DMS53 treated with DMSO at 0.1 percent for 48 hours (cell line): ENCODE results near the gene XRCC6.
"Not testable (repeated sequence)": the region's sequence is repeated elsewhere in the genome, so short reads cannot be mapped to it uniquely, and the experiment has no call there.

Experiments used
- DNase-seq: peaks from one replicate; lab custom pipeline; 2025; ENCODE audit not compliant: unreplicated experiment; lab: John Stamatoyannopoulos, UW

XRCC6 gene

DNA sequence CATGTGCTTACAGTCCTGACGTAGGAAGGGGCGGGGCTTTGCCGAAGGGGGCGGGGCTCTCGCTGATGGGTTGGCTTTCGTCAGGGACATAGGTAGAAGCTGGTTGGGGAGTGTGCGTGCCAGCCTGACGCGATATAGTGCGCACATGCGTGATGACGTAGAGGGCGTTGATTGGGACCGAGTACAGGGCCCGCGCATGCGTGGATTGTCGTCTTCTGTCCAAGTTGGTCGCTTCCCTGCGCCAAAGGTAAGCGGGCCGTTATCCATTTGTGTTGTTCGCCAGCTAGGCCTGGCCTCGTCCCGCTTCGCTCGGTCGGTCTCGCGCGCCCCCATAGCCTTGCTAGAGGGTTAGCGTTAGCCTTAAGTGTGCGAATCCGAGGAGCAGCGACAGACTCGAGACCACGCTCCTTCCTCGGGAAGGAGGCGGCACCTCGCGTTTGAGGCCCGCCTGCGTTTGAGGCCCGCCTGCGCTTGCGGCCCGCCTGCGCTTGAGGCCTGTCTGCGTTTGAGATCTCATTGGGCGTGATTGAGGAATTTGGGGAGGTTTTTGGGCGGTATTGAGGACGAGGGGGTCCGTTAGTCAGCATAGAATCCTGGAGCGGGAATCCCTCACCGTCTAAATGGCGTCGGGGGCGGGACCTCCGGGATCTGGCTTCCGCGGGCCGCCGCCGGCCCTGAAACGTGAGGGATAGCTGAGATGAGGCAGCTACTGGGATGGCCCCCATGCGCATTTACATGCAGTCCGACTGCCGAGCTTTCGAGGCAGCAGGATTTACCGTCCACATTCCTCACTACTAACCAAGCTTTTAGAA, at the start of gene XRCC6:
TSS of gene XRCC6 (plus strand) at position 197 of the 812 bp plus-strand sequence. CDS start 710 bp downstream, outside the sequence.
- DNase-seq: peak; percentile 93

DNA sequence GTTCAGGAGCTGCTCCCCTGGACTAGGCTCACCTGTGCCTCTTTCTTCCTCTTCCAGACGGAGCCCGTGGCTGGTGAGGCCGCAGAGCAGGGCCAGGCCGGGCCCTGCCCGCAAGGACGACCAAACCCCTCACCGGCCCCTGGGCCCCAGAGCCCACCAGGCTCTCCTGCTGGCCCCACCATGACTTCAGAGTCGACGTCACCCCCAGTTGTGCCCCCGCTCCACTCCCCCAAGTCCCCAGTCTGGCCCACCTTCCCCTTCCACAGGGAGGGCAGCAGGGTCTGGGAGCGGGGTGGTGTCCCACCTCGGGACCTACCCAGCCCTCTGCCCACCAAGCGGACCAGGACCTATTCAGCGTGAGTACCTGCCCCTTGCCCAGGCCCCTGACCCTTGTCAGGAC, 49.3 kb upstream of the XRCC6 start:
- no peak for DNase-seq

DNA sequence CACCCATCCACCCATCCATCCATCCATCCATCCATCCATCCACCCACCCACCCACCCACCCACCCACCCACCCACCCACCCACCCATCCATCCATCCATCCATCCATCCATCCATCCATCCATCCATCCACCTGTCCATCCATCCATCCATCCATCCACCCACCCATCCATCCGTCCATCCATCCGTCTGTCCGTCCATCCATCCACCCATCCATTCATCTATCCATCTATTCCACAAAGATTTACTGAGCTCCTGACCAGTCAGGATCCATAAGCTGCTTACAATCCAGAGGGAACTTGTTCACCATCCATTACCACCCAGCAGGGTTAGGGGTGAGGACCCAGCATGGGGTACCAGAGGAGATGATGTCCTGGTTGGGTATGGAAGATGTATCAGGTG, 48.8 kb upstream of the XRCC6 start:
- DNase-seq: not testable (repeated sequence)

DNA sequence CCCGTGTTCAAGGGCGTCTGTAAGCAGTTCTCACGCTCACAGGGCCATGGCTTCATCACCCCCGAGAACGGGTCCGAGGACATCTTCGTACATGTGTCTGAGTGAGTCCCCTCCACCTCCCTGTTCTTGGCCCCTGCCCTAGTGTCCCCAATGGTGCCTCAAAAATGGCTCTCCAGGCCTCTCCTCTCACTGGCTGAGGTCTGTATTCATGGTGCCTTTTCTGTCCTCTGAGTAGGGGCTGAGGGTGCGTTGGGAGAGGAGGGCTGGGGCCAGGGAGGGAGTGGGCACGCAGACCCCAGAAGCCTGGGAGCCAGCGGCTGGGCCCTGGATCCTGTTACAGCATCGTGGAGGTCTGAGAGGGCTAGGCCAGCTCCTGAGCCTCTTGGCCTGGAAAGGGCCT, 47.4 kb upstream of the XRCC6 start:
- DNase-seq: no peak

DNA sequence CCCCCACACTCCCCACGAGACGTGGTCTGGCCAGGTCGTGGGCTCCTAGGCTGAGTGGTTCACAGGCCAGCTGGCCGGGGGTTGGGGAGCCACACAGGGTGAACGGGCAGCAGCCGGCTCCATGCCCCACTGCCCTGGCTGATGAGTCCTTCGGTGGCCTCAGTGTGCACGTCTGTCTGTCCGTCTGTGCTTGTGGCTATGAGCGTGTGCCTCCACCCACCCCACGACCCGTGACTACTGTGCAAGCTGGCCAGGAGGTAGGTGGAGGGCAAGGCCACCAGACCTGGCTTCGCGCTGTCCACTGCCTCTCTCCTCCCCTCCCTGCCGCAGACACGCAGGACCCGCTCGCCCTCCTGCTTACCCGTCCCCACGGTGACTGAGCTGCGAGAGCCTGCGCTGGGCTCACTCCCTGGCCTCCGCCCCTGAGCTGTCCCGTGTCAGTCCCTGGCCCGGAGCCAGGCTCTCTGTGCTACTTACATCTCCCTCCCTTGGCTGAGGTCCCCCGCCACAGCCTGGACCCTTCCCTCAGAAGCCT, 46.2 kb upstream of the XRCC6 start:
- DNase-seq: no peak

DNA sequence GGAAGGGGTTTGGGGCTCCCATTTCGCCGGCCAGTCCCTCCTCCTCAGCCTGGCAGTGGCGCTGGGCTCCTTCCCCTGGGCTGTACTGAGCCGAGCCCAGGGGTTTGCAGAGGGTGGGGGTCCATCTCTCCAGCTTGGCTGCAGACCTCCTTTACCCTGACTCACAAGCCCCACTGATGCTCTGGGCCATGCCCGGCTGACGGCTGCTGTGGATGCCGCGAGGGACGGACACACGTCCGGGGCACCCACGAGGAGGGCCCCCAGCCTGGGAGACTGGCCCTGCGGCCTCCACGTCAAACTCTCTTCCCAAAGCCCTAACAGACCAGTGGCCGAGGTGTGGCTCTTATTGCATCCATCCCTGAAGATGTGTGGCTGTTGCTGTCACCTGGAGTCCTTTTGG, 45.6 kb upstream of the XRCC6 start:
- DNase-seq: no peak

DNA sequence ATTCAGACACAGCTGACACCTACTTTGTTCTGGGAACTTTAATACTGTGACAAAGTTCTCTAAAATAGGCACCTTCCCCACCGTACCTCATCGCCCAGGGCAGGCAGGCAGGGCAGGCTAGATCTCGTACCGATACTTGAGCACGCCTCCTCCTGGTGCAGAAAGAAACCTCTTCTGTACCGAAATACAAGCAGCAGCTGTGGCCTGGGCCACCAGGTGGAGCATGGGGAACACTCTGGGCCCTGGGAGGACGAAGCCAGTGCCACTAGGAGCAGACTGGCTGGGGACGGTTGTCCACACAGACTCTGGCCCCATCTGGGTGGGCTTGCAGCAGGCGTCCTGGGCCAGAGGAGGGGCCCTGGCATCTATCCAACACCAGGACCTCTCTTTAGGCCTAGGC, 44.2 kb upstream of the XRCC6 start:
- DNase-seq: no peak

DNA sequence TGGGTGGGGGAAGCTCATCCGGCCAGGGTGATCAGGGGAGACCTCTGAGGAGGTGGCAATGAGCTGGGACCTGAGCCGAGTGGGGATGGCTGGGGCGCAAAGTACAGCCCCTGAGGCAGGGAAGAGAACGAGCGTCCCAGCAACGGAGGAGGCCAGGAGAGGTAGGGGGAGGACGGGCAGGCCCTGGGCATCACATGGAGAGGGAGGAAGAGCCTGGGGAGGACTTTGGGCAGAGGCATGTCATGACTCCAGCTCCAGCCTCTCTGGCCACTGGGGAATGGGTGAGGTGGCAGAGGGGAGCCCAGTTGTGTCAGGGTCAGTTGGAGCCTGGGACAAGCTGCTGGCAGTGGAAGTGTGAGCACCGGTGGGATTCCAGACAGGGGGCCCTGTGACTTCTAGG, 43.0 kb upstream of the XRCC6 start:
- DNase-seq: no peak

DNA sequence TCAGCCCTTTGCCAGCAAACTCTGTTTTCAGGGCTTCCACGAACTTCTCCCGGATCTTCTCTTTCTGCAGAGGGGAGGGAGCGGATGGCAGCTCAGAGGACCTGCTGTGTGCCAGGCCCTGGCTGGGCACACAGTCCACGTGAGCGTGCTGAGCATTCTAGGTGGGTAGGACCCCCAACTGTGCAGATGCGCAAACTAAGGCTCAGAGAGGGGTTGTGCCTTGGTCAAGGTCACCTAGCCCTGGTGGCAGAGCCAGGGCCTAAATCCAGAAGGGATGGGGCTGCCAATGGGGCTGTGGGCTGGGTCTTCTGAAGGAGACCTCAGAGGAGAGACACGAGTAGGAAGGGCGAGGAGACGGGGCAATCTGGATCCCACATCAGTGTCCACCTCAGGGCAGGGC, 42.3 kb upstream of the XRCC6 start:
- no peak for DNase-seq

DNA sequence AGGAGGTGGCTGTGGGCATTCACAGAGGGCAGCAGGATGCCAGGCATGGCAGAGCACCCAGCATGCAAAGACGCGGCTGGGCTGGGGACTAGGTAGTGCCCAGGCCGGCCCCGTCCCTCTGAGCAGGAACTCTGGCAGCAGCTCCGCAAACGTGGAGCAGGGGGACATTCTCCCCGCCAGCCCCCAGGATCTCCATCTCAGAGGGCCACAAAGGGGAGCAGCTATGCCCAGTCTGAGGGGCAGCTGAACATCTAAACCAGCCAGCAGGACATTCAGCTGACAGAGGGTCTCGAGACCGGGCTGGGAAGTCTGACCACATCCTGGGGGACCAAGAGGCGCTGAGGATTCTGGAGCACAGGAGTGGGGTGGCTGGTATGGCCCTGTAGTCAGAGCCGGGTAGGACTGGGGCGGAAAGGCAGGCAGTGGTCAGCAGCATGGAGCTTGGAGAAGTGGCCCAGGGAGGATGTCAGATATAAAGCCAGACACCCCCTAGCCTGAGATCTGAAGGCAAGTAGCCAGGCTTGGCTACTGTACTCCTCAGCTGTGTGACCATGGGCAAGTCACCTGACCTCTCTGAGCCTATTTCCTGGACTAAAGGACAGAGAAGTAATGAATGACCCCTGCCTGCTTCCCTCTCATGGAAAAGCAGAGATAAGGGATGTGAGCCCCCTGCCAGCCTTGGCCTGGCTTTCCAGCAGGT, 41.6 kb upstream of the XRCC6 start:
- no peak for DNase-seq

DNA sequence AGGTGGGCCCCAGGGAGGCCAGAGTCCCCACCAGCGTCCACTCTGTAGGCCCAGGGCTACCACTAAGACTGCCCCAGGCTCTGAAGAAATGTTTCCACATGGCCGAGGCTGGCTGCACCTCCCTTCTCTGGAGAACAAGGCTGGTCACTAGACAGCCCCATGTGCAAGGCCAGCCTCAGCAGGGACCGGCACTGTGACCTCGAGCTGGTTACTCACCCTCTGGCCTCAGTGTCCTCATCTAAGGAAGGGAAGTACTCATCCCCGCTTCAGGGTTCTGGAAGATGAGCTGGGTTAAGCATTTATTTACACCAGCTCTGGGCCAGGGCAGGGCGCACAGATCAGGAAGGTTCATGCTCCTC, 41.1 kb upstream of the XRCC6 start:
- DNase-seq: no peak

DNA sequence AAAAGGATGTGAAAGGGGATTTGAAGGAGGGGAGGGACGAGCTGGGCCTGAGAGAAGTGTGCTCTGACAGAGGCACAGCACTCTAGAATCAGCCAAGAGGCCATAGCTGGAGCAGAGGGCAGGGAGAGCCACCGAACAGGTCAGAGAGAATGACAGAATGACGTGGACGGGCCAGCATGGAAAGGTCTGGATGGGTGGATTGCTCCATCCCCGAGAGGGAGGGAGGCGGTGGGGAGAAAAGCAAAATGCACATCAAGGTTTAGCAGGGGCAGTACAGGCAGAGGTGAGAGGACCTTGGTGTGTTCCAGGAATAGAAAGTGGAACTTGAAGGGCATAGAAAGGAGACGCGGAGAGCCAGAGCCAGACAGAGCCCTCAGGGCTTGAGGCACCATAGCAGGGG, 38.4 kb upstream of the XRCC6 start:
- no peak for DNase-seq

DNA sequence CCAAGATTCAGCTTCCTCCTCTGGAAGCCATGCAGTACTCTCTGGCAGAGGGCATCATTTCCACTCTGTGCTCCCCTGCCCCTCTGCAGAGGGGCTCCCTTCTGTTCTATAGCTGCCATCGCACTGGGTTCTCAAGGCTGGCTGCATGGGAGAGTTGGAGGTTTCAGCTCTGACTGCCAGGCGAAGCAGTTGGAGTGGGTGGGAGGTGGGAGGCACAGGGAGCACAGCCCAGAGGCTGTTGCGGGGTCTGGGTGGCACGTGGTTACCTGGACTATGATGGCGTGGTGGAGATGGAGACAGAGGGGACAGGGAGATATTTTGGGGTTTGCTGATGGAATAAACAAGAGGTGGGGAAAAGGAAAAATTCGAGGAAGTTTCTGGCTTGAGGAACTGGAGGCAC, 36.2 kb upstream of the XRCC6 start:
- DNase-seq: no peak

DNA sequence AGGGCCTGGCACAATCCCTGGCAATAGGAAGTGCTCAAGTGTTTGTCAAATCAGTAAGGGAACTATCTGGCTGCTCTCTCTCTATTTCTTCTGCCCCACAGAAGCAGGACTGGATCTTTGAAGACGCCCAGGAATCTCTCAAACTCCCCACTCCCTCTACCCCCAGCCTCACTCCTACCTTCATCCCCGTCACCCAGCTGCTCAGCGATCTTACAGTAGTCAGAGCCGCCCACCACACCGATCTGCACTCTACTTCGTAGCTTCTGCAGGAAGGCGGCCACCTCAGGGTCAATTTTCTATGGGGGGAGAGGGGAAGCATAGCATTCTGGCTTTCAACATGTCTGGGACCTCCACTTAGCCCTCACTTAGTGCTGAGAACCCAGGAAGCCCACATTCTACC, 35.2 kb upstream of the XRCC6 start:
- DNase-seq: no peak

DNA sequence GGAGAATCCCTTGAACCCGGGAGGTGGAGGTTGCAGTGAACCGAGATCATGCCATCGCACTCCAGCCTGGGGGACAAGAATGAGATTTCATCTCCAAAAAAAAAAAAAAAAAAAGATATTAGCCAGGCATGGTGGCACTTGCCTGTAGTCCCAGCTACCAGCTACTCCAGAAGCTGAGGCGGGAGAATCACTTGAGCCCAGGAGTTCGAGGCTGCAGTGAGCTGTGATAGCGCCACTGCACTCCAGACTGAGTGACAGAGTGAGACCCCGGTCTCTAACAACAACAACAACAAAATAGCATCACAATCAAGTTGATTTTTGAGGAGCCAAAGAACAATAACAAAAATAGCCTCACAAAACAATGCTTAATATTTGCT, 33.8 kb upstream of the XRCC6 start:
- no peak for DNase-seq

DNA sequence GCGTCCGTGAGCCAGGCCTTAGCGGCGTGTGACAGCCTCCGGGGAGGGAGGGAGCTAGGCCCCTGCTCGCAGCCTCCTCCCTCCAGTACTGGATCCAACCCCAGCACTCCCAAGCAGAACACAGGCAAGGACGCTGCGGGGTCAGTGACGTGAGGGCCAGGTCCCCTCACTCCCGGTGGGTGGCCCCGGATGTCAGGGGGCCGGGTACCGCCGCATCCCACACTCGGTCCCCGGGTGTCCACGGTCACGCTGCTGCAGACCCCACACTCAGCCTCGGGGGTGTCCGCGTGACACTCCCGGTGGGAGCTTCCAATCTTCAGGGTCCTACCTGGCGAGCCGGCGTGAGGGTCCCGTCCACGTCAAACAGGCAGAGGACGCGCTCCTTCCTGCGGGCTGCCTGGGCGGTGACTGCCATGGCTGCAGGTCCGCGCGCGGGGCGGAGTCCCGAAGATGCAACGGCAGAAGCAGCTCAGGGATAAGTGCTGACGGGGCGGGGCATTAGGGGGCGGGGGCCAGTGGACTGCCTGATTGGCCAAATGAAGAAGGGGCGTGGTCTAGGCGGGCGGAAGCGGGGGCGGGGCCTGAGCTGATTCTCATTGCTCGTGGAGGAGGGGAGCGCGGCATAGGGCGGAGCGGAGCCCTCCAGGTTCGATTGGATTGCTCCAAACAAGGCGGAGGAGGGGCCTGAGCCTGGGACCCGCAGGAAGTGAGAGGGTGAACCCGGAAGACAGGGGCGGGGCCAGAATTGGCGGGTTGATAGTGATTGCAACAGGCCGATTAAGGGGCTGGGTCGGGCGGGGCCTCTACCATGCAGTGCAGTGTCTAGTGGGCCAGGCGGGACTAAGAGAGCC, 31.5 kb upstream of the XRCC6 start, which contains the start of gene PMM1:
TSS of gene PMM1 (minus strand) at position 450 of the 851 bp plus-strand sequence. CDS start at position 415, 35 bp downstream.
- peak; percentile 94 for DNase-seq

DNA sequence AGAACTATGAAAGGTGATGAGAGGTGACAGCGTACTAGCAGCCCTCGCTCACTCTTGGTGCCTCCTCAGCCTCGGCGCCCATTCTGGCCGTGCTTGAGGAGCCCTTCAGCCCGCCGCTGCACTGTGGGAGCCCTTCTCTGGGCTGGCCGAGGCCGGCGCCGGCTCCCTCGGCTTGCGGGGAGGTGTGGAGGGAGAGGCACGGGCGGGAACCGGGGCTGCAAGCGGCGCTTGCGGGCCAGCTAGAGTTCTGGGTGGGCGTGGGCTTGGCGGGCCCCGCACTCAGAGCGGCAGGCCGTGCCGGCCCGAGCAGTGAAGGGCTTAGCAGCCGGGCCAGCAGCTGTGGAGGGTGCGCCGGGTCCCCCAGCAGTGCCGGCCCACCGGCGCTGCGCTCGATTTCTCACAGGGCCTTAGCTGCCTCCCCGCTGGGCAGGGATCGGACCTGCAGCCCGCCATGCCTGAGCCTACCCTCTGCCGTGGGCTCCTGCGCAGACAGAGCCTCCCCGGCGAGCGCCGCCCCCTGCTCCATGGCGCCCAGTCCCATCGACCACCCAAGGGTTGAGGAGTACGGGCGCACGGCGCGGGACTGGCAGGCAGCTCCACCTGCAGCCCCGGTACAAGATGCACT, 27.6 kb upstream of the XRCC6 start:
- DNase-seq: not testable (repeated sequence)

DNA sequence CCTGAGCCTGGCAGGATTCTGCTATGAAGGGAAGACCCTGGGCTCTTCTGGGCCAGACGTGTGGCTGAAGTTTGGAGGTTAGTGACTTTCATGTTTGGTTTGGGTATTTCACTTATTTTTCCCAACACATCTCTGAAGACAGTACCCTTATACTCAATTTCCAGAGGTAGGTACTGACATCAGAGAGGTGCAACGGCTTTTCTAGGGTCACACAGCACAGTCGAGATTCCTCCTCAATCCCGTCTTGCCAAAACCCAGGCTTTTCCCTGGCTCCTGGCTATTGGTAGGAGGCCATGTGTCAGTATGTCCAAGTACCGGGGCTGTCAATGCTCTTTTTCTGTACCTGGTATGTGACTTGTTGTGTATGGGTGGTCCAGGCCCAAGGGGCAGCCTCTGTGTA, 25.4 kb upstream of the XRCC6 start:
- no peak for DNase-seq

DNA sequence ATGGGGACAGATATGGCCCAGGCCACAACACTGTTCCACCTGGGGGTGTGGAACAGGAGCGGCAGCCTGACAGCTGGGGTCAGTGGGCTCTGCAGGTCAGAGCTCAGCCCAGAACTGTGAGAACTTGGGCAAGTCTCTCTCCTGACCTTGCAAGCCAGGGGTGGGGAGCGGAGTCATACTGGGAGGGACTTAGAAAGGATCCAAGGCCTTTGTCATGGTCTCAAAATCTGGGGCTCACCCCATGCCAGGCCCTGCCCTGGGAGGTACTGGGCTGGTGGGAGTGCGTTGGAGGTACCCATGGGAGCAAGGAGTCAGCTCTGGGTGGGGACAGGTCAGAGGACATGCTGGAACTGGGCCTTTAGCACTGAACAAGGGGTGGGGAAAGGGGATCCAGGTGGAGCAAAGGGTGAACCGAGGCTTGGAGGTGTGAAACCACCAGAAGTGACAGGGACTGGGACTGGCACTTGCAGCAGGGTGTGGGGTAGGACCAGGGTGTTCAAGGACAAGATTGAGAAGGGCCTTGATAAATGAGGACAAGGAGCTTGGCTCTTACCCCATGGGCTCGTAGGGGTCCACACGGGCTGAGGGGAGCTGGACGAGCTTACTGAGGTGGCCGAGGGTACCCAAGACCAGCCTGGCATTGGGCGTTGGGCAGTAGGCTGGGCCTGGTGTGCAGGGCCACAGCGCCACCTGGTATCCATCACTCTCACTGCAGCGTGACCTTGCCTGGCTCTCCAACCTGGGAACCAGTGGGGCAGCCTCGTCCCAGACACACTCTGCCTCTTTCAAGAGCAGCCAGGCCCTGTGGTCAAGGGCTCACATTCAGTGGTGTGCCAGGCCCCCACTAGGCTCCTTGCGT, 24.1 kb upstream of the XRCC6 start:
- peak; percentile 26 for DNase-seq

DNA sequence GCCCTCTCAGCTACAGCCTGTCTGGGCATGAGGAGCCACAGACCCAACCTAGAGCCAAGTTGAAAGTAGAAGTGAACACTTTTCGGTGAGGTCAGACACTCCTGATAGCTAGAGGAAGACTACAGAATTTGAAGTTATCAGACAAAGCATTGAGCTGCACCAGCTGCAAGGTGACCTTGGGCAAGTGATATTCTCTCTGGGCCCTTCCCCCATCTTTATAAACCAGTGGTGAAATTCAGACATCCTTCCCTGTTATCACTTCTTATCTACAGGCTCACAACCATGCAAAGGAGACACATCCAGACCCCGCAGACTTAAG, 23.5 kb upstream of the XRCC6 start:
- DNase-seq: no peak
